IMR-90 (cell line): Measurements from ENCODE around the gene TCF7L2. TPM values are rescaled to one million over a fixed set of nuclear protein-coding genes. Genes with fewer than 3 reads are reported as not detected.

Experiments
- FOS ChIP-seq: fragments of 150-350 bp; IDR thresholded peaks from 2 replicates; pipeline ENCODE4 v1.6.1; 2016; ENCODE audit warnings: low read depth, low read length
- MAZ ChIP-seq: IDR thresholded peaks from 2 replicates; pipeline ENCODE4 v1.6.1; 2012; ENCODE audit warnings: low read depth, mild to moderate bottlenecking, low read length, improper control_type of control experiment, moderate library complexity, borderline replicate concordance
- NFE2L2 ChIP-seq: fragments of 150-350 bp; IDR thresholded peaks from 2 replicates; pipeline ENCODE4 v1.6.1; 2016; ENCODE audit warnings: low read depth, mild to moderate bottlenecking, low read length
- POLR2A ChIP-seq: IDR thresholded peaks from 2 replicates; pipeline ENCODE4 v1.6.1; 2012; ENCODE audit warnings: mild to moderate bottlenecking, low read depth, low read length
- RAD21 ChIP-seq: IDR thresholded peaks from 2 replicates; pipeline ENCODE4 v1.6.1; 2012; ENCODE audit warnings: low read length, improper control_type of control experiment
- polyA plus RNA-seq, 3 experiments: library from polyadenylated mRNA; depleted of rRNA; stranded (reverse); fragments of >200 nt; gene quantifications; 2 replicates each; pipeline ENCODE4 v1.2.3, GENCODE V29; 2012; ENCODE audit warnings: low replicate concordance in 1 of 3
- total RNA-seq: library from RNA; depleted of rRNA; stranded (reverse); fragments of >200 nt; gene quantifications from 2 replicates; pipeline ENCODE4 v1.2.3, GENCODE V29; 2012
- TF ChIP-seq, protein P1 (sequence below): conservative IDR thresholded peaks from 2 replicates; pipeline ENCODE4 v1.5.1; 2012; ENCODE audit warnings: mild to moderate bottlenecking, low read depth, low read length, improper control_type of control experiment

The TCF7L2 gene
- total and polyA plus RNA-seq, 2 of the 4 experiments (the other 2 are of a cell fraction): 1.3 to 12.2 TPM

DNA sequence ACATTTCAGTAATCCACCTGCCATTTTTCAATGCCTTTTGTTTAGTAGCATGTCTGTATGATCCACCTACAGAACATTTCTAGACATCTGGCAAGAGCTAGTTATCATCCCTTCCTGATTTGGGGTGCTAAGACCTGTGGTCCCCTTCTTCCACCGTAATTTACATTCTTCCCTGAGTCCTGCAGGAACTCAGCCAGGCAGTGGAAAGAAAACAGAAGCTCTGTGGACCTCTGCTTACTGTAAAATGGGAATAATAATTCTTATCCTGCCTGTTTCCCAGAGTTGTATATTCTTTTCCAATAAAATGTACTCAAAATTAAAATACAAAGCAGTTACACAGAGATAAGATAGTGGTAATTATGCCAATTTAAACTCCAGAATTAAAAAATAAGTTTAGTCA lies 126.9 kb downstream of the TCF7L2 start (continued):
- TF ChIP-seq, protein P1, sequence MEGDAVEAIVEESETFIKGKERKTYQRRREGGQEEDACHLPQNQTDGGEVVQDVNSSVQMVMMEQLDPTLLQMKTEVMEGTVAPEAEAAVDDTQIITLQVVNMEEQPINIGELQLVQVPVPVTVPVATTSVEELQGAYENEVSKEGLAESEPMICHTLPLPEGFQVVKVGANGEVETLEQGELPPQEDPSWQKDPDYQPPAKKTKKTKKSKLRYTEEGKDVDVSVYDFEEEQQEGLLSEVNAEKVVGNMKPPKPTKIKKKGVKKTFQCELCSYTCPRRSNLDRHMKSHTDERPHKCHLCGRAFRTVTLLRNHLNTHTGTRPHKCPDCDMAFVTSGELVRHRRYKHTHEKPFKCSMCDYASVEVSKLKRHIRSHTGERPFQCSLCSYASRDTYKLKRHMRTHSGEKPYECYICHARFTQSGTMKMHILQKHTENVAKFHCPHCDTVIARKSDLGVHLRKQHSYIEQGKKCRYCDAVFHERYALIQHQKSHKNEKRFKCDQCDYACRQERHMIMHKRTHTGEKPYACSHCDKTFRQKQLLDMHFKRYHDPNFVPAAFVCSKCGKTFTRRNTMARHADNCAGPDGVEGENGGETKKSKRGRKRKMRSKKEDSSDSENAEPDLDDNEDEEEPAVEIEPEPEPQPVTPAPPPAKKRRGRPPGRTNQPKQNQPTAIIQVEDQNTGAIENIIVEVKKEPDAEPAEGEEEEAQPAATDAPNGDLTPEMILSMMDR: no peak
- TF ChIP-seq POLR2A: no peak
- TF ChIP-seq NFE2L2: no peak
- TF ChIP-seq RAD21: no peak
- no peak for TF ChIP-seq FOS
- TF ChIP-seq MAZ: no peak
